ENCODE data around the gene CCND2.

The CCND2 gene

GRCh38 chr12:4283512-4284255 is 10.1 kb downstream of the CCND2 start:
- Mint-ChIP-seq H3K36me3 (ENCODE audit: insufficient read depth) (peaks cover 84% of the 10 kb centered on the region), H3K27me3 (no peaks in the 10 kb centered on the region), H3K27ac (ENCODE audit: low read depth) (peak overlapping the region; percentile 25), H3K4me3 (peak overlapping the region; percentile 39), H3K4me1 (peaks cover 83% of the 10 kb centered on the region), H3K9me3 (no peaks in the 10 kb centered on the region)
- no peak for DNase-seq (ENCODE audit: low spot score in 2 of 2)
- ATAC-seq (replicated peaks; ENCODE audit: extremely low read depth, poor library complexity, severe bottlenecking) = no peak

- H3K27me3 Mint-ChIP-seq = no peaks in the 10 kb centered on the region
- no peaks in the 10 kb centered on the region for H3K9me3 Mint-ChIP-seq
- peaks cover 84% of the 10 kb centered on the region for H3K4me1 Mint-ChIP-seq
- peak overlapping the region; percentile 25 for H3K27ac Mint-ChIP-seq (ENCODE audit: low read depth)
- H3K36me3 Mint-ChIP-seq (ENCODE audit: insufficient read depth) = peaks cover 83% of the 10 kb centered on the region
- H3K4me3 Mint-ChIP-seq = peak overlapping the region; percentile 39
- DNase-seq (ENCODE audit: low spot score in 2 of 2) (no peak), ATAC-seq (replicated peaks; ENCODE audit: extremely low read depth, poor library complexity, severe bottlenecking) (no peak)
Measured at GRCh38 chr12:4284306-4284705, 10.7 kb downstream of the CCND2 start.

GRCh38 chr12:4285070-4285469 is 11.5 kb downstream of the CCND2 start:
- H3K27ac Mint-ChIP-seq (ENCODE audit: low read depth) = no peak overlapping the region
- H3K9me3 Mint-ChIP-seq = no peaks in the 10 kb centered on the region
- H3K27me3 Mint-ChIP-seq = no peaks in the 10 kb centered on the region
- no peak for ATAC-seq (replicated peaks; ENCODE audit: extremely low read depth, poor library complexity, severe bottlenecking)
- peaks cover 81% of the 10 kb centered on the region for H3K36me3 Mint-ChIP-seq (ENCODE audit: insufficient read depth)
- H3K4me3 Mint-ChIP-seq = no peak overlapping the region
- DNase-seq (ENCODE audit: low spot score in 2 of 2) = no peak
- H3K4me1 Mint-ChIP-seq = peaks cover 89% of the 10 kb centered on the region

DNA sequence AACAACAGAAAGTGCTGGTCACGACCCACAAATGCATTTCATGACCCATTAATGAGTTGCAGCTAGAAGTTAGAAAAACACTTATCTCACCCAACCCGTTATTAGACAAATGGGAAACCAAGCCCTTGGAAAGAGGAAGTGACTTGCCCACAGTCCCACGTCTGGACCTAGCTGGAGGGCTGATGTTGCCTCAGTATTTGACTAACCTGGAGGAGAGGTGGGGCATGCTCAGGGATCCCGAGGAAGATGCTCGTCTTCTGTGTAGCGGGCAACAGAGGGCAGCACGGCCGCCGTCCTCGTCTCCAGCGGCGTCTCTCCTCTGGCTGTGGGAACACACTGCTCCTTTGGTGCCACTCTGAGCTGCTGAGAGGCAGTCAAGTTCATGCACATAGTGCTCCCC is 12.7 kb downstream of the CCND2 start:
- ATAC-seq (replicated peaks; ENCODE audit: extremely low read depth, poor library complexity, severe bottlenecking) (no peak), DNase-seq (ENCODE audit: low spot score in 2 of 2) (no peak)
- H3K9me3 Mint-ChIP-seq = no peaks in the 10 kb centered on the region
- no peak overlapping the region for H3K4me3 Mint-ChIP-seq
- peaks cover 92% of the 10 kb centered on the region for H3K4me1 Mint-ChIP-seq
- peak overlapping the region; percentile 80 for H3K27ac Mint-ChIP-seq (ENCODE audit: low read depth)
- peaks cover 83% of the 10 kb centered on the region for H3K36me3 Mint-ChIP-seq (ENCODE audit: insufficient read depth)
- H3K27me3 Mint-ChIP-seq = no peaks in the 10 kb centered on the region

DNA sequence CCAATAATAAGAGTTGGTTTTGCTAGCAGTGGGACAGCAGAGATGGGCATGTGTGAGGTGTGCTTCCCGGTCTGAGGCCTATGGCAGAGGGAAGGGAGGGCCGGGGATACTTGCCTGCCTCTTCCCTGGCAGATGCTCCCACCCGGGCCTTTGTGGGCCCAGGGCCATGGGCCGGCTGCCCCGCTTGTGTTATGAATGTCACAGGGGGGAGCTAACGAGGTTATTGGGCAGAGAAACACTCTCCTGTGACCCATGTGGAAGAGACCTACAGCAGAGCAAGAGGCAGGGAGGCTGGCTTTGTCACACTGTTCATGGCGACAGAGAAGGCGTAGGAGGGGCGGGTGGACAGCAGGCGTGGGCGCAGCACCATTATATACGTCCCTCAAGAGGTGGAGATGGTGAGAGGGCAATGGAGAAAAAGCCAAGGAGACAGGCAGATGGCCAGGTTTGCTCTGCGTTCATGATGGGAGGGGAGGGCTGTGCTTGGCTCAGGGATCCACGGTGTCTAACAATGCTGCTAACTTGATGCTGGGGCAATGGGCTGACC is 13.3 kb downstream of the CCND2 start:
- no peak for ATAC-seq (replicated peaks; ENCODE audit: extremely low read depth, poor library complexity, severe bottlenecking)
- H3K36me3 Mint-ChIP-seq (ENCODE audit: insufficient read depth) = peaks cover 85% of the 10 kb centered on the region
- peak overlapping the region; percentile 80 for H3K27ac Mint-ChIP-seq (ENCODE audit: low read depth)
- no peaks in the 10 kb centered on the region for H3K9me3 Mint-ChIP-seq
- H3K4me1 Mint-ChIP-seq = peaks cover 92% of the 10 kb centered on the region
- no peak for DNase-seq (ENCODE audit: low spot score in 2 of 2)
- H3K27me3 Mint-ChIP-seq = no peaks in the 10 kb centered on the region
- H3K4me3 Mint-ChIP-seq = no peak overlapping the region

DNA sequence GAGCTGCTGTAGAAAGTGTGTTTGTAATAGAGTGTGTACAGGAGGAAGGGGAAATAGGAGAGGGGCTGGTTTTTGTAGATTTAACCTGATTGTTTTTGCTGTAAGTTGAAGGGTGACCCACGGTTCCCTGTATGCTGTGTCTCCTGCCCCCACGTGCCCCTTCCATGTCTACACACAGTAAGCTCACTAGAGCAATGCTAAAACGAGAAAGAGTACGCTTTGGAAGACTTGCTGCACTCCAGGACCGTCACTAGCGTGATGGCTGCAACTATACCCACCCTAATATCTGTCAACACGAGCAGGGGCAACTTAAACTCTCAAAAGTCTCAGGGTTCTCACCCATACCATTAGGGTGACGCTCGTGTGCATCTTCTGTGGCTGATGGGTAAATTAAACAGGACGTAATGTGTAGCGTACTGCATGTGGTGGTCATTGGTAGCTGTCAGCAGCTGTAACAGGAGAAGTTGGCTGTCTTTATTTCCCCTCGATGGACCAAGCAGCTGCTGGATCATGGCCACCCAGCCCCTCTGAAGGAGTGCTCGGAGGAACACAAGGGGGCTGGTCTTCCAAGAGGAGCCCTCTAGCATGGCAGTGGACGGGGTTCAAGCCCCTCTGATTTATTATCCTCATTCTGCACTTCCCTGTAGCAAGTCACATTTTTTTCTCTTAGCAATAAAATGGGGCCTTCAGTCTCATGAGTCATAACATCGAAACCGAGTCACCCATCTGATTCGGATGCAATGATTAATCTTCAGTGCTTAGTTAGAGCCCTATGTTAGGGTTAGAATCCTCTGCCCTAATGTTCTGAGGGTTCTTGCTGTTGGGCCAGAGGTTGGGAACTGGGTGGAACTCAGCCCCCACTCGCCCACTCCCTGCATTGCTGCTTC is 14.0 kb downstream of the CCND2 start:
- Mint-ChIP-seq H3K27me3 (no peaks in the 10 kb centered on the region), H3K4me3 (peak overlapping the region; percentile 28), H3K4me1 (peaks cover 93% of the 10 kb centered on the region), H3K27ac (ENCODE audit: low read depth) (peak overlapping the region; percentile 86), H3K9me3 (no peaks in the 10 kb centered on the region), H3K36me3 (ENCODE audit: insufficient read depth) (peaks cover 84% of the 10 kb centered on the region)
- DNase-seq (ENCODE audit: low spot score in 2 of 2) (no peak), ATAC-seq (replicated peaks; ENCODE audit: extremely low read depth, poor library complexity, severe bottlenecking) (no peak)

DNA sequence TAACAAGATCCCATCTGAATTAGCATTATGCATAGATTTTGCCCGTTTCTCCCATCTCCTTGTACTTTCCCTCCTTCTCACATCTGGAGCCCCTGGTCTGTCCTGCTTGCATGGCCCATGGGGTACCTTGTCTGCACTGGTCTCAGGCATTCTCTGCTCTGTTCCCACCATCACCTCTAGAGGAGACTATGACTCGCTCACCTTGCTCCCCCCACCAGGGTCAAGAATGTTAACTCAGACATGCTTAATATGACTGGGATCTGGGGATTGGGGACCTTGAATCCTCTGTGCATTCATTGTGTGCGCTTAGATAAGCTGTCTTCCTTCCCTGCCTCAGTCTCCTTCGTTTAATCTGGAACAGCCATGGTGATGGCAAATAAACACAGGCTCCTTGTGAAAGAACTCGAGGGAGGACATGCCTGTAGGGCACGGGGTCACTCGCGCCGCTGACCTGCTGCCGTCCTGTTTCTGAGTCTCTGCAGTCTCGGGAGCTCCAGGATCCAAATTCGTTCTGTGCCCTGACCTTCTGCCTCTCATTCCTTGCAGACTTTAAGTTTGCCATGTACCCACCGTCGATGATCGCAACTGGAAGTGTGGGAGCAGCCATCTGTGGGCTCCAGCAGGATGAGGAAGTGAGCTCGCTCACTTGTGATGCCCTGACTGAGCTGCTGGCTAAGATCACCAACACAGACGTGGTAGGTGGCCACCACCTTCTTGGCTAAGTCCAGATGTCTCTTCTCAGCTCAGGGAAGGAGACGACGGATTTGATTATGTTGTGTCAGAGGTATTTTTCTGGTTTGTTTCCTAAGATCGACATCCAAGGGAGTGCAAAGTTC is 15.0 kb downstream of the CCND2 start:
- ATAC-seq (replicated peaks; ENCODE audit: extremely low read depth, poor library complexity, severe bottlenecking) (no peak), DNase-seq (ENCODE audit: low spot score in 2 of 2) (no peak)
- no peaks in the 10 kb centered on the region for H3K9me3 Mint-ChIP-seq
- peaks cover 97% of the 10 kb centered on the region for H3K4me1 Mint-ChIP-seq
- H3K27ac Mint-ChIP-seq (ENCODE audit: low read depth) = peak overlapping the region; percentile 86
- H3K4me3 Mint-ChIP-seq = peak overlapping the region; percentile 28
- H3K27me3 Mint-ChIP-seq = no peaks in the 10 kb centered on the region
- peaks cover 82% of the 10 kb centered on the region for H3K36me3 Mint-ChIP-seq (ENCODE audit: insufficient read depth)

GRCh38 chr12:4289231-4289878 is 15.8 kb downstream of the CCND2 start:
- H3K9me3 Mint-ChIP-seq = no peaks in the 10 kb centered on the region
- no peak overlapping the region for H3K4me3 Mint-ChIP-seq
- H3K4me1 Mint-ChIP-seq = peaks cover 95% of the 10 kb centered on the region
- DNase-seq (ENCODE audit: low spot score in 2 of 2) (no peak), ATAC-seq (replicated peaks; ENCODE audit: extremely low read depth, poor library complexity, severe bottlenecking) (no peak)
- peak overlapping the region; percentile 91 for H3K27ac Mint-ChIP-seq (ENCODE audit: low read depth)
- no peaks in the 10 kb centered on the region for H3K27me3 Mint-ChIP-seq
- peaks cover 78% of the 10 kb centered on the region for H3K36me3 Mint-ChIP-seq (ENCODE audit: insufficient read depth)

DNA sequence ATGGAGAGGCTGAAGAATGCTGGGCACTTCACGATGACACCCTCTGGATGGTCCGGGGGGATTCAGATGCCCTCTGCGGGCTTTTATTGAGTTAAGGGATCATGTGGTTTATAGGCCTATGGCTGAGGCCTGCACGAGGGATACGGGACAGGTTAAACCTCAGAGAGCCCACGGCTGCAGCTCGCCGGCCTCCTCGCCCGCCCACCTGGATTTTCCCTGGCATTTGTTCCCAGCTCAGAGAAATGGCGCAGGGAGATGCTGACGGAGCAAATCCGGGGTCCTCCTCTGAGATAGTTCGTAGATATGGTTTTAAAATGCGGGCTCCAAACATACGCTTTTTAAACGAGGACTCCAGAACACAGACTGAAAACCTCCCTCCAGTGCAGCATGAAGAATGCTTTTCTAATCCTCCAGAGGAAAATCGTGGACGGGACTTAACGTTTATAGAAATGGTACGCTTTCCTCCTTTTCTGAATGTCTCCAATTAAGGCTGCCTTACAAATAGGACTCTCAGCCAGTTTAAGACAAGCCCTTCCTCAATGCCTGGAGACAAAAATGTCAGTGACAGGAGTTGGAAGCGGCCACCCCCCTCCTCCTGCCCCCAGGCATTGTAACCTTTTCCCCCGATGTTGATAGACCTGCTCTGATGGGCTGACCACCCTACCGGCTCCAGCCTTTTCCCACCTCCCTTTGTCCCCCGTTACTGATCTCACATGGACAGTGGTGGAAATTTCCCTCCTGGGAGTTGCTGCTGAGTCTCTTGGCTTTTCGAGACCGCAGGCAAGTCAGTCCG is 16.6 kb downstream of the CCND2 start:
- Mint-ChIP-seq H3K27me3 (no peaks in the 10 kb centered on the region), H3K9me3 (no peaks in the 10 kb centered on the region), H3K4me1 (peaks cover 97% of the 10 kb centered on the region), H3K27ac (ENCODE audit: low read depth) (peak overlapping the region; percentile 91), H3K4me3 (peak overlapping the region; percentile 19), H3K36me3 (ENCODE audit: insufficient read depth) (peaks cover 75% of the 10 kb centered on the region)
- DNase-seq (ENCODE audit: low spot score in 2 of 2) (no peak), ATAC-seq (replicated peaks; ENCODE audit: extremely low read depth, poor library complexity, severe bottlenecking) (no peak)

DNA sequence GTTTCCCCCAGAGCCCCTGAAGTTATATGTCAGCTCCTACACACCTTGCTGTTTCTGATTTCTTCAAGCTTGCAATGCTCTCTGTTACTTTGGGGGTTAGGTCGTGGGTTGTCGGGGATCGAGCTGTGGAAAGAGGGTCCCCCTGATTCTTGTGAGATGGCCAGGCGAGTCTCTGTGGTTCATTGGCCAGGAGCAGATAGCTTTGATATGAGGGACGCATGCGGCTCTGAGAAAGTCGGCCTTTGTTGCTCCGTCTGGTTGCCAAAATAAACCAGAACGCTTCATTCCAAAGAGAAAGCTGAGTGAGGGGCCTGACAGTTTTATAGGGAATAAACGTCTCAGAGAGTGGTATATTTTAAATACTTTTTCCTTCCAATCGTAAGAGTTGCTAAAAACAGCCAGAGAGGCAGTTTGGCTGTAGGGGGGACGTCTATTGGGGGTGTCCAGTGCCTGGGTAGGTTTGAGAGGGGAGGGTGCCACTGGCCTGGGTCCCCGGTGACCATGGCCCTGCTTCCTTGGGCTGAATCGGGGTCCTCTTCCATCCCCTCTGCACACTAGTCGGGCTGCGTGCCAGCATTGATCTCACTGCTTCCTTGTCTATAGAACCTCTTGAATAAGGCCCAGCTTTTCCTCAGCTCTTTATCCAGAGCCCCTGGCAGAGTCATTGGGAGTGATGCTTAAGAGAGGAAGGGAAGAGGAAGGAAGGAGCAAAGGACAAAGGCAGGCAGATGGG is 18.9 kb downstream of the CCND2 start:
- ATAC-seq (replicated peaks; ENCODE audit: extremely low read depth, poor library complexity, severe bottlenecking) (no peak), DNase-seq (ENCODE audit: low spot score in 2 of 2) (no peak)
- H3K27me3 Mint-ChIP-seq = no peaks in the 10 kb centered on the region
- H3K9me3 Mint-ChIP-seq = no peaks in the 10 kb centered on the region
- peak overlapping the region; percentile 57 for H3K4me3 Mint-ChIP-seq
- H3K36me3 Mint-ChIP-seq (ENCODE audit: insufficient read depth) = peaks cover 70% of the 10 kb centered on the region
- peaks cover 76% of the 10 kb centered on the region for H3K4me1 Mint-ChIP-seq
- H3K27ac Mint-ChIP-seq (ENCODE audit: low read depth) = peak overlapping the region; percentile 91
